GM12874 (cell line): ENCODE data around the gene PRPSAP1.

ENCODE experiments used
- TF ChIP-seq, protein P1 (sequence below): IDR thresholded peaks from 2 replicates; pipeline ENCODE4 v1.5.1; 2011; ENCODE audit warnings: low read depth, mild to moderate bottlenecking, control low read depth, low read length, moderate library complexity; ENCODE audit not compliant: insufficient read depth

PRPSAP1 gene

DNA sequence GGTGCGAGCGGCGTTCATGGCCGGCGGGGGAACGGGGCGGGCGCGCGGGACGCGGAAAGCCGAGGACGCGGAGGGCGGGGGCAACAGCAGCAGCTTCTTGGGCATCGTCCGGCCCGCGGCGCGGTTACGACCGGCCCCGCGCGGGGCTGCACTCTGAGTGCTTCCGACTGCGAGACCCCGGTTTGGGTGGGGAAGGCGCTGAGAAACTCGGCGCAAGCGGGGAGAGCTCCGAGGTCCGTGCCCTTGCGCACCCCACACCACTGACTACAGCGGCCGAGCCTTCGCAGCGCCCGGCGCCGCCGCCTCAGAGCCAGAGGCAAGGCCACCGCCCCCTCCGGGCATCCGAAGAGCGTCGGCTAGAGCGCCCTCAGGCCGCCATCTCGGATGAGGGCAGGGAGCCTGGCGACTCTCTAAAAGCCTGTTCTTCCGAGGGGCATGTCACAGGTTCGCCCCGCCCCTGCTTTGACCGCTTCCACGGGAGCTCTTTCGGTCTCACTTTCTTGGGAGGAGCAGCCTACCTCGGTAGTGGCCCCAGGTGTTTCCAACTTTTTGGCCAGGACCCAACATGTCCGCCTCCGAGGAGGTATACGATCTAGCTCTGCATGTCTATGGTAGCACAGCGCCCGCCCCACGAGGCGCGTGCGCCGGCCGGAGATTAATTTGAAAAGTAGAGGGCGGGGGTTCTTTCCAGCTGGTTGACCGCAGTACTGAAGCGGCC, at the start of gene PRPSAP1:
Gene PRPSAP1, minus strand, starts transcription at position 318 of the 718 bp plus-strand sequence. Its CDS starts 213 bp downstream, at position 105.
- TF ChIP-seq, protein P1, sequence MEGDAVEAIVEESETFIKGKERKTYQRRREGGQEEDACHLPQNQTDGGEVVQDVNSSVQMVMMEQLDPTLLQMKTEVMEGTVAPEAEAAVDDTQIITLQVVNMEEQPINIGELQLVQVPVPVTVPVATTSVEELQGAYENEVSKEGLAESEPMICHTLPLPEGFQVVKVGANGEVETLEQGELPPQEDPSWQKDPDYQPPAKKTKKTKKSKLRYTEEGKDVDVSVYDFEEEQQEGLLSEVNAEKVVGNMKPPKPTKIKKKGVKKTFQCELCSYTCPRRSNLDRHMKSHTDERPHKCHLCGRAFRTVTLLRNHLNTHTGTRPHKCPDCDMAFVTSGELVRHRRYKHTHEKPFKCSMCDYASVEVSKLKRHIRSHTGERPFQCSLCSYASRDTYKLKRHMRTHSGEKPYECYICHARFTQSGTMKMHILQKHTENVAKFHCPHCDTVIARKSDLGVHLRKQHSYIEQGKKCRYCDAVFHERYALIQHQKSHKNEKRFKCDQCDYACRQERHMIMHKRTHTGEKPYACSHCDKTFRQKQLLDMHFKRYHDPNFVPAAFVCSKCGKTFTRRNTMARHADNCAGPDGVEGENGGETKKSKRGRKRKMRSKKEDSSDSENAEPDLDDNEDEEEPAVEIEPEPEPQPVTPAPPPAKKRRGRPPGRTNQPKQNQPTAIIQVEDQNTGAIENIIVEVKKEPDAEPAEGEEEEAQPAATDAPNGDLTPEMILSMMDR, result no peak

GRCh38 chr17:76402711-76403110, 49.0 kb upstream of the PRPSAP1 start:
- TF ChIP-seq, protein P1, result no peak

- TF ChIP-seq, protein P1, result no peak
Observed at GRCh38 chr17:76399175-76400172, 45.8 kb upstream of the PRPSAP1 start.

- TF ChIP-seq, protein P1, result no peak
Observed at GRCh38 chr17:76398523-76399174, 44.9 kb upstream of the PRPSAP1 start.

DNA sequence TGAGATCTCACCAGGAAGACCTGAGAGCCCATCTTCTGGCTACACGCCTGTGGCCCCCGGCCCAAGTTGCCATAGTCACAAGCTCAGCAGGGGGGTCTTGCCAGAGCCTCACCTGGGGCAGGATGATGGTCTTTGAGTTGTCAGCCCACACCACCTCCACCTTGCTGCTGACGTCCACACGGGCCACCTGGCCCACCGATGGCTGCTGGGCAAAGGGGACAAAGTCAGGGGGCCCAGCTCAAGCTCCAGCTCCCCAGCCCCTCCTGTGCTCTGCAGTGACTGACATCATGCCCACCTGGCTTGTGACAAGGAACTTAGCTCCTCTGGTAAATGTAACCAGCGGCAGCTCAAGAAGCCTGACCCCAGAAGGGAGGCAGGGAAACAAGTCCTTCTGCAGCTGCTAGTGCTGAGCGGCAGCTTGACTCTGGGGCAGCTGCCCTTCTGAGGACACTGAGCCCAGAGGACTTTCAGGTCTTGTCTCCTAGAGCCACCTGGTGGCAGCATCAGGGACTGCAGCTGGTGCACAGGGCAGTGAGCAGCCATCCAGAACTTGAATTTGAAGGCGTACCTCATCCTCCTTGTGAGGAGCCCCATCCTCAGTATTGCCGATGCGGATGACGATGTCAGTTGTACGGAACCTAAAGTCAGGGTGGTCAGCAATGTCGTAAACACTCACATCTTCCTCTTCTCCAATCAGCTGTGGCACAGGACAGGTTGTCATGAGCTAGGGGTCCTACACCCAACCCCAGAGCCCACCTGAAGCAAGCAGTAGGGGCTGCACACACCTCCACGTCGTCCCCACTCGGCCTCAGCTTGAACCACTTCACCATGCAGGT, 44.2 kb upstream of the PRPSAP1 start:
- TF ChIP-seq, protein P1, result peak; percentile 99

- TF ChIP-seq, protein P1, result no peak
Observed at GRCh38 chr17:76397184-76397583, 43.5 kb upstream of the PRPSAP1 start.
